Transverse colon (tissue), 4 donors: Measurements from ENCODE around the gene PPP2R2C.

Source experiments
- EP300 ChIP-seq: sonication (generic); formaldehyde crosslinking; IDR thresholded peaks from one replicate; pipeline ENCODE4 v1.6.1; 2017; ENCODE audit warnings: antibody characterized with exemption, low read depth
- POLR2A ChIP-seq: fragments of 450-650 bp; IDR thresholded peaks from one replicate; pipeline ENCODE4 v1.6.1; 2016; ENCODE audit warnings: antibody characterized with exemption, mild to moderate bottlenecking, moderate library complexity
- POLR2AphosphoS5 ChIP-seq, 3 donors: sonication (generic); formaldehyde crosslinking; IDR thresholded peaks; one replicate each; pipeline ENCODE4 v1.6.1; 2016; ENCODE audit warnings: antibody characterized with exemption in 3 of 3
- TF ChIP-seq, protein P1 (sequence below), 5 experiments: fragments of 200-600 bp in 3 of 5; fragments of 450-650 bp in 2 of 5; sonication (generic) in 3 of 5; IDR thresholded peaks; 1 replicate in 2 of 5; 2 replicates in 3 of 5; pipeline ENCODE4 v1.5.1; 2016 to 2017; ENCODE audit warnings: antibody characterized with exemption in 5 of 5, inconsistent platforms in 3 of 5, mild to moderate bottlenecking in 2 of 5, moderate library complexity in 1 of 5

DNA sequence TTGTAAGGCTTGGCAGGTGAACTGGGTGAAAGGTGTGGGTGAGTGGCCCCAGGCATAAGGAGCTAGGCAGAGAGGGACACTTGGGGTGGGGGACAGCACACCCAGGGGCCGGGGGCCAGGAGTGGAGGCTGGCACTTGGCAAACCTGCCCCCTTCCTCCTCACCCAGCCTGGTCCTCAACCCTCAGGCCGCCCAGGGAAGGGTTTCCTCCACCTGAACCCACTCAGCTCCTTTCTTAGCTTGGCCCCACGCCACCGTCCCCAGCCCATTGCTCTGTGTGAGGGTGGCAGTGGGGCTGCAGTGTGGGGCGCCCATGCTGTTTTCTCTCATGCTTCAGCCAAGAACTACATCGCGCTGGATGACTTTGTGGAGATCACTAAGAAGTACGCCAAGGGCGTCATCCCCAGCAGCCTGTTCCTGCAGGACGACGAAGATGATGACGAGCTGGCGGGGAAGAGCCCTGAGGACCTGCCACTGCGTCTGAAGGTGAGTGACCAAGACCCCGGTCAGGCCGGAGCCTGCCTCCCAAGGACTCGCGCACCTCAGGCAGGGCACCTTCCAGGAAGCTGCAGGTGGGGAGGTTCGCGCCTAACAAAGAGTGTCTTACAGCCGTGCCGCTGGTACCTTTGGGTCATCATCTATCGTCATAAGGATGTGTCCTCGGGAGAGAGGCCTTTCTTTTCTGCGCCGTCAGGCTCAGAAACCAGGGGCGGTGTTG is 177.6 kb downstream of the PPP2R2C start:
- TF ChIP-seq, protein P1, sequence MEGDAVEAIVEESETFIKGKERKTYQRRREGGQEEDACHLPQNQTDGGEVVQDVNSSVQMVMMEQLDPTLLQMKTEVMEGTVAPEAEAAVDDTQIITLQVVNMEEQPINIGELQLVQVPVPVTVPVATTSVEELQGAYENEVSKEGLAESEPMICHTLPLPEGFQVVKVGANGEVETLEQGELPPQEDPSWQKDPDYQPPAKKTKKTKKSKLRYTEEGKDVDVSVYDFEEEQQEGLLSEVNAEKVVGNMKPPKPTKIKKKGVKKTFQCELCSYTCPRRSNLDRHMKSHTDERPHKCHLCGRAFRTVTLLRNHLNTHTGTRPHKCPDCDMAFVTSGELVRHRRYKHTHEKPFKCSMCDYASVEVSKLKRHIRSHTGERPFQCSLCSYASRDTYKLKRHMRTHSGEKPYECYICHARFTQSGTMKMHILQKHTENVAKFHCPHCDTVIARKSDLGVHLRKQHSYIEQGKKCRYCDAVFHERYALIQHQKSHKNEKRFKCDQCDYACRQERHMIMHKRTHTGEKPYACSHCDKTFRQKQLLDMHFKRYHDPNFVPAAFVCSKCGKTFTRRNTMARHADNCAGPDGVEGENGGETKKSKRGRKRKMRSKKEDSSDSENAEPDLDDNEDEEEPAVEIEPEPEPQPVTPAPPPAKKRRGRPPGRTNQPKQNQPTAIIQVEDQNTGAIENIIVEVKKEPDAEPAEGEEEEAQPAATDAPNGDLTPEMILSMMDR (IDR thresholded peaks at IDR 0.05) = no peak
- TF ChIP-seq POLR2AphosphoS5 (IDR thresholded peaks at IDR 0.05) (no peak), POLR2A (no peak), EP300 (no peak)
